T-cell (primary cell): Measurements from ENCODE around the gene RNF144B. TPM values are rescaled to one million over a fixed set of nuclear protein-coding genes. Genes with fewer than 3 reads are reported as not detected.

Source experiments
- ATAC-seq, 4 experiments: fragments of 200-7000 bp in 3 of 4; fragments of 150-1000 bp in 1 of 4; cut with Tn5 transposase; replicated peaks in 1 of 4; 1 replicate in 3 of 4; 2 replicates in 1 of 4; pipeline ENCODE4 v1.10.0; 2021; ENCODE audit warnings: moderate library complexity in 3 of 4, mild to moderate bottlenecking in 2 of 4, moderate number of reproducible peaks in 1 of 4
- CTCF ChIA-PET, 2 donors: fragments of 300-600 bp; sonication (Branson Sonifier 250); formaldehyde crosslinking; loops; one replicate each; lab custom pipeline; 2022; ENCODE audit warnings: antibody characterized with exemption in 2 of 2; lab: Charles Lee
- POLR2A ChIA-PET, 2 donors: fragments of 300-600 bp; sonication (Branson Sonifier 250); formaldehyde crosslinking; loops; one replicate each; lab custom pipeline; 2022; ENCODE audit warnings: antibody characterized with exemption in 2 of 2; lab: Charles Lee
- DNase-seq, 35 experiments: peaks; one replicate each; pipeline versions ENCODE4 v3.0.0 to v3.0.0-alpha.2; 2013 to 2023
- H3K27ac ChIP-seq: one replicate; pipeline ENCODE4 v1.5.1; 2013; ENCODE audit warnings: low read length
- H3K27me3 ChIP-seq, 2 experiments: replicated peaks in 1 of 2; 1 replicate in 1 of 2; 2 replicates in 1 of 2; pipeline versions ENCODE4 v1.6.1 to v1.7.0; 2013; ENCODE audit warnings: low read length in 1 of 2, mixed read lengths in 1 of 2; ENCODE audit not compliant: control insufficient read depth in 2 of 2, insufficient read depth in 2 of 2; ENCODE audit errors: extremely low read depth in 1 of 2
- H3K36me3 ChIP-seq, 2 donors: 1 replicate in 1 of 2; 2 replicates in 1 of 2; pipeline versions ENCODE4 v1.6.1 to v1.7.0; 2013; ENCODE audit warnings: low read length in 1 of 2; ENCODE audit not compliant: control insufficient read depth in 2 of 2, insufficient read depth in 1 of 2; ENCODE audit errors: extremely low read depth in 1 of 2
- H3K4me1 ChIP-seq, 2 experiments: 1 replicate in 1 of 2; 2 replicates in 1 of 2; pipeline versions ENCODE4 v1.6.1 to v1.7.0; 2013; ENCODE audit warnings: low read length in 2 of 2, mixed read lengths in 1 of 2; ENCODE audit not compliant: insufficient read depth in 2 of 2, control insufficient read depth in 1 of 2; ENCODE audit errors: extremely low read depth in 1 of 2
- H3K4me3 ChIP-seq, 2 donors: 1 replicate in 1 of 2; 2 replicates in 1 of 2; pipeline versions ENCODE4 v1.5.1 to v1.7.0; 2013; ENCODE audit warnings: mild to moderate bottlenecking in 2 of 2, low read length in 1 of 2, moderate library complexity in 1 of 2; ENCODE audit not compliant: control insufficient read depth in 1 of 2; ENCODE audit errors: extremely low read depth in 1 of 2
- H3K9me3 ChIP-seq: 2 replicates; pipeline ENCODE4 v1.7.0; 2013
- H3K27ac Mint-ChIP-seq, 2 donors: one replicate each; pipeline ENCODE4 v1.8.0; 2020 to 2021; ENCODE audit warnings: mild to moderate bottlenecking in 2 of 2, mixed read lengths in 2 of 2
- H3K27me3 Mint-ChIP-seq, 2 donors: one replicate each; pipeline ENCODE4 v1.8.0; 2021 to 2022; ENCODE audit warnings: mixed read lengths in 2 of 2
- H3K36me3 Mint-ChIP-seq: one replicate; pipeline ENCODE4 v1.8.0; 2021; ENCODE audit warnings: mixed read lengths
- H3K4me1 Mint-ChIP-seq, 3 donors: one replicate each; pipeline ENCODE4 v1.8.0; 2020 to 2022; ENCODE audit warnings: mixed read lengths in 3 of 3, mild to moderate bottlenecking in 1 of 3
- H3K4me3 Mint-ChIP-seq, 3 donors: one replicate each; pipeline ENCODE4 v1.8.0; 2020 to 2022; ENCODE audit warnings: mild to moderate bottlenecking in 3 of 3, mixed read lengths in 3 of 3, moderate library complexity in 3 of 3
- H3K9me3 Mint-ChIP-seq, 3 donors: one replicate each; pipeline ENCODE4 v1.8.0; 2020 to 2022; ENCODE audit warnings: mixed read lengths in 3 of 3
- WGBS: methylation state at CpG from one replicate; pipeline ENCODE4 v1.1.5; 2013; ENCODE audit warnings: missing lambda C conversion rate; ENCODE audit not compliant: insufficient coverage; 5-methylcytosine and 5-hydroxymethylcytosine counted together
- total RNA-seq, 35 experiments: library from RNA in 6 of 35; stranded (reverse) in 6 of 35; fragments of 120-200 nt in 1 of 35; gene quantifications; one replicate each; pipeline versions ENCODE4 v1.2.1 to v1.2.4 and lab custom pipeline; 2013 to 2026

RNF144B gene
- total RNA-seq, 5 donors from 2014 or later (not counting 1 experiment from before 2014, with no cell fraction given) = 3.2 to 4.8 (median 4.3) TPM

- H3K36me3 ChIP-seq = no peaks in the 10 kb centered on the region
- H3K4me3 ChIP-seq = no peak overlapping the region
- H3K4me1 ChIP-seq = no peaks in the 10 kb centered on the region
- Mint-ChIP-seq H3K36me3 (no peaks in the 10 kb centered on the region), H3K27me3 (peaks cover 0 to 10% of the 10 kb centered on the region in 2 donors), H3K4me3 (no peak overlapping the region), H3K9me3 (no peaks in the 10 kb centered on the region), H3K4me1 (no peaks in the 10 kb centered on the region), H3K27ac (no peak overlapping the region)
- WGBS = 0% methylated on average over 1 of the region's 2 CpGs
- ChIA-PET CTCF (interaction anchor here in 1 of 2 donors (0.5 kb wide), 1 partner anchor 14 kb away, joined by 3 read pairs; no protein-coding TSS in a partner anchor), POLR2A (no interaction called here)
- no peak for ATAC-seq
- no peak overlapping the region for H3K27ac ChIP-seq
- no peaks in the 10 kb centered on the region for H3K9me3 ChIP-seq
- no peak for DNase-seq
- peaks cover 0 to 5% of the 10 kb centered on the region in 2 experiments for H3K27me3 ChIP-seq
Observed at GRCh38 chr6:18513253-18513798, 126.2 kb downstream of the RNF144B start.

DNA sequence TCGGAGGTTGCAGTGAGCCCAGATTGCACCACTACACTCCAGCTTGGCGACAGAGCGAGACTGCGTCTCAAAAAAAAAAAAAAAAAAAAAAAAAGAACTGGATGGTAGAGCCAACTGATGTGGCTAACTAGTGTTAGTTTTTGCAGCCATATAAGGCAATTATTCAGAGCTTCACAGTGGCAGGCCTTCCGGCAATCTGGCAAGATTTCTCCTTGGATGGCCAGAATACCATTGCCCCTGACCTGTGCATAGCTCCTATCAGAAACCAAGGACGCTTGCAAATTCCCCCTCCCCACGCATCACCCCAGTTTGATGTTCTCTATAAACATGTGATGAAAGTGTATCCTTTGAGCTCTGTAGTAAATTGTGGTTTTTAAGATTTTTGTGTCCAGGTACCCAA is 127.0 kb downstream of the RNF144B start:
- ATAC-seq (no peak), DNase-seq (no peak)
- Histone ChIP-seq H3K9me3 (no peaks in the 10 kb centered on the region), H3K36me3 (no peaks in the 10 kb centered on the region), H3K4me1 (no peaks in the 10 kb centered on the region), H3K27me3 (peaks cover 0 to 5% of the 10 kb centered on the region in 2 experiments), H3K4me3 (no peak overlapping the region), H3K27ac (no peak overlapping the region)
- H3K36me3 Mint-ChIP-seq = no peaks in the 10 kb centered on the region
- H3K4me1 Mint-ChIP-seq = no peaks in the 10 kb centered on the region
- no peak overlapping the region for H3K4me3 Mint-ChIP-seq
- CTCF ChIA-PET = interaction anchor here in 1 of 2 donors (0.6 kb wide), 1 partner anchor 1615 kb away, joined by 6 read pairs; no protein-coding TSS in a partner anchor
- POLR2A ChIA-PET = no interaction called here
- 100% methylated on average over 1 of the region's 7 CpGs for WGBS
- H3K9me3 Mint-ChIP-seq = no peaks in the 10 kb centered on the region
- no peak overlapping the region for H3K27ac Mint-ChIP-seq
- peaks cover 0 to 10% of the 10 kb centered on the region in 2 donors for H3K27me3 Mint-ChIP-seq

DNA sequence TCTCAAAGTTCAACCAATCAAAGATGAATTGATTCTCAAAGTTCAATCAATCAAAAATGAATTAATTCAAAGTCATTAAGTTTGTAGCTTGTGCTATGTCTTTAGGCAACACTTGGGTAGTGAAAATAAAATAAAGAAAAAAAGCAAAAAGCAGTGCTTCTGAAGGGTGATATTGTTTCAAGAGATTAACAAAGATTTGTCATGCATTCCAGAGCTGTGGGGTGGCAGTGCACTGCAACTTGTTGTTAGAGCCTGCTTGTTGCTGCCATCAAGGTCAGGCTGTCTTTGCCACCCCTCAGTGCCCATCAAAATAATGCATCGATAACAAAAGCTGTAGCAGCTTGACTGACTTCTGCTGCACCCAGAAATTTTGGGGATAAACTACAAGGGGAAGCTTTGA is 128.6 kb downstream of the RNF144B start:
- H3K27ac Mint-ChIP-seq = no peak overlapping the region
- POLR2A ChIA-PET = no interaction called here
- no CpG with 5 or more reads among the region's 1 CpG for WGBS
- H3K27me3 Mint-ChIP-seq = peaks cover 0 to 10% of the 10 kb centered on the region in 2 donors
- H3K36me3 ChIP-seq = no peaks in the 10 kb centered on the region
- H3K36me3 Mint-ChIP-seq = no peaks in the 10 kb centered on the region
- no peak overlapping the region for H3K4me3 ChIP-seq
- H3K9me3 ChIP-seq = no peaks in the 10 kb centered on the region
- H3K27me3 ChIP-seq = peaks cover 0 to 5% of the 10 kb centered on the region in 2 experiments
- no peaks in the 10 kb centered on the region for H3K9me3 Mint-ChIP-seq
- no peaks in the 10 kb centered on the region for H3K4me1 Mint-ChIP-seq
- H3K27ac ChIP-seq = no peak overlapping the region
- no peaks in the 10 kb centered on the region for H3K4me1 ChIP-seq
- ATAC-seq = no peak
- no peak overlapping the region for H3K4me3 Mint-ChIP-seq
- CTCF ChIA-PET = no interaction called here
- DNase-seq = no peak

Other genes starting within 250 kb of the RNF144B start
- 1 to 10 TPM; 4.2 to 6.5 (median 5.5) TPM for gene TPMT, start 232.3 kb upstream of the RNF144B start, total RNA-seq
- gene KDM1B, start 231.9 kb upstream of the RNF144B start, total RNA-seq = 10 to 100 TPM in 3 of 5 donors, 1 to 10 TPM in 2; 9.0 to 10.7 (median 10.4) TPM
- 100 to 1,000 TPM in 3 of 5 donors, 10 to 100 TPM in 2; 60.7 to 113 (median 103) TPM for gene DEK, start 122.8 kb upstream of the RNF144B start, total RNA-seq